Measurements from ENCODE around the gene DLGAP3.

Gene DLGAP3

GRCh38 chr1:34904236-34905097 lies 25.0 kb downstream of the DLGAP3 start:
- no peak for DNase-seq (ENCODE audit: low read depth in 2 of 2)

DNA sequence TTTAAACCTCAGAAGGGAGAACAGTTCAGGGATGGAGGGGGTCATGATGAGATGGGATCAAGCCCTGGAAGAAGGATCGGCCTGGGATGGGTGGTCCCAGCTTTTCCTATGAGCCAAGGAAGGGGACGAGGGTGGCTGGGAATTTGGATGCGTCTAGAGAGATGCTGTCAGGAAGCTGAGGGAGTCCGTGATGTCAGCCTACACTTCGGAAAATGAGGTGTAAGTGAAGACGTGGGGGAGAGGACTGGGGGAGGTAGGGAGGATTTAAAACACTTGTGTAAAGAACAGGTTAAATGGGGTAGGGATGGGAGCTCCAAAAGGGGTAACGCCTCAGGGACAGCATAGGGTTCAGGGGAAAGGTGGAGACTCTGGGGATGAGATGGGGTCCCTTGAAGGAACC lies 27.5 kb downstream of the DLGAP3 start:
- DNase-seq (ENCODE audit: low read depth in 2 of 2), result no peak

- DNase-seq (ENCODE audit: low read depth in 2 of 2), result no peak
These were observed 28.5 kb downstream of the DLGAP3 start for GRCh38 chr1:34900775-34901502.

DNA sequence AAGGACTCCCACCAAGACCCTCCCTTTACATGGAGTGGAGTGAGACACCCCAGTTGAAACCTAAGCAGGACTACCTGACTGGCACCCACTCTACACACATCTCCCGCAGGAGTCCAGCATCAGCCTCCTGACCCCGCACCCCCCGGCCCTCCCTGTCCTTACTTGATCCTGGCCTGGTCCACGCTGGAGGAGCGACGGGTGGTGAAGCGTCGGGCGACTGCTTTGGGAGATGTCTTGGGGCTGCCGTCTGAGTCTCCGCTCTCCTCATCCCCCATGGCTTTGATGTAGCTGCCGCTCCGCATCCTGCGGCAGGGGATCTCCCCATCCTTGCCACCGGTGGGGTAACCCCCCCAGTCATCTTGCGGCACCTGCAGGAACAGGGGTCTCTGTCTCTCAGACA lies 29.5 kb downstream of the DLGAP3 start:
- DNase-seq (ENCODE audit: low read depth in 2 of 2), result no peak

- DNase-seq (ENCODE audit: low read depth in 2 of 2), result no peak
These were observed 30.0 kb downstream of the DLGAP3 start for GRCh38 chr1:34899471-34899870.

- DNase-seq (ENCODE audit: low read depth in 2 of 2), result no peak
These were observed 31.1 kb downstream of the DLGAP3 start for GRCh38 chr1:34898330-34898761.

GRCh38 chr1:34896612-34897011 lies 32.8 kb downstream of the DLGAP3 start:
- DNase-seq (ENCODE audit: low read depth in 2 of 2), result no peak

- no peak for DNase-seq (ENCODE audit: low read depth in 2 of 2)
These were observed 39.7 kb downstream of the DLGAP3 start for GRCh38 chr1:34889705-34890104.

DNA sequence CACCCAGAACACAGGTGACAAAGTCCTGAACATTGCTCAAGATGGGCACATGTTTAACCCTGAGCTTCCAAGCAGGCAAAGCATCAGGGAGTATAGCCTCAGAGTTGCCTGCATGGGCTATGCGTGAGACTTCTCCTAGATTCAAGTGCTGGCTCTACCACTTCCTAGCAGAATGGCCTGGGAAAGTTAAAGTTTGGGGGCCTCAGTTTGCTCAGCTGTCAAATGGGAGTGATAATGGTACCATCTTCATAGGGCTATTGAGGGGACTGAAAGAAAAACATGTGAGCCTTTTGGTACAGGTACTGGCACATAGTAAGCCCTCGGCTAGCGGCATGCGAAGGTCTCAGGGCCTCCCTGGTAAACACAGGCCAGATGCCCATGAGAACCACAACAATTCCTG lies 41.9 kb downstream of the DLGAP3 start:
- no peak for DNase-seq (ENCODE audit: low read depth in 2 of 2)

- DNase-seq (ENCODE audit: low read depth in 2 of 2), result peak; percentile 41 to 62
These were observed 43.8 kb downstream of the DLGAP3 start for GRCh38 chr1:34885405-34886247.

GRCh38 chr1:34884961-34885360 lies 44.5 kb downstream of the DLGAP3 start:
- no peak for DNase-seq (ENCODE audit: low read depth in 2 of 2)

DNA sequence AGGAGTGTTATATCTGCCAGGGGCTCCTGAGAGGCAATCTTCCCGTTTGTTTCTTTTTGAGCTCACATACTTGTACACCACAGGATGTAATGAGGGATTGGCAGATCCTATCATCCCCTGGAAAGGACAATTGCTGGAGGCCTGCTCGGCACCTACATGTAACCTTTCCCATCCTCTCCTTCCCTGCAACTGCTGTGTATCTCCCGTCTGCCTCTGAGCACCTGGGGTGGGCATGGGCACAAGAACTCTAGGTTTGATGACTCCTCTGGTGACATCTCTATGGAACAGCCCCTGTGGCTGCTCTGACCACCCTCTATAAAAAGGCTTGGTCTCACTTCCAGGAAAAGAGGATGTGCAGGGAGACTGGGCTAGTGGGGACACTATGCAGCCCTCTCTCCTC lies 44.9 kb downstream of the DLGAP3 start:
- no peak for DNase-seq (ENCODE audit: low read depth in 2 of 2)

GRCh38 chr1:34879230-34879629 lies 50.2 kb downstream of the DLGAP3 start:
- no peak for DNase-seq (ENCODE audit: low read depth in 2 of 2)

- no peak for DNase-seq (ENCODE audit: low read depth in 2 of 2)
These were observed 53.0 kb downstream of the DLGAP3 start for GRCh38 chr1:34876406-34876805.

DNA sequence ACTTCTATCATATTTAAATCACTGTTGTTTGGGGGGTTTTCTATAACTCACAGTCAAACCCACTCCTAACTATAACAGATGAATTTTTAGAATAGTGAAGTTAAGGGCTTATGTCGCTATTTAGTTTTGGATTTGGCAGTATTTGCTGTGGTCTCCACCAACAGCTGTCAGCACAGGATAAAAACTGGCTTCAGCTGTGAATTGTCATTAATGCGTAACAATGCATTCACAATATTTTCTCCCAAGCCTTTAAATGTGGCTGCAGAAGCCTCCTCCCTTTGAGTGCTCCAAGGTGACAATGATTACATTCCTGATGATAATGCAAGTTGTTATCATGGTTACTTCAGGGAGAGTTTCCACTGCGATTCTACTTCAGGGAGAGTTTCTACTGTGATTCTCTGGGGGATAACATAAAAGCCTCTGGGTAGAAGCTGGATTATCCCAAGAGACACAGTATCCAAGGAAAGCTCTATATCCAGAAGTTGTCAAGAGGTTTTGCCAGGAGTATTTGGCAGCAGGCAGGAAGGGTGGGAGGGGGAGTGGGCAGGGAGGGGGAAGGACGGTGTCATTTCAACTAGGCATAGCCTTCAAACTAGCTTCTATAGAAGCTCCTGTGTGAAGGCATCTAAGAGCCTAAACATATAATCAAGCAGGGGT lies 55.0 kb downstream of the DLGAP3 start:
- DNase-seq (ENCODE audit: low read depth in 2 of 2), result no peak

DNA sequence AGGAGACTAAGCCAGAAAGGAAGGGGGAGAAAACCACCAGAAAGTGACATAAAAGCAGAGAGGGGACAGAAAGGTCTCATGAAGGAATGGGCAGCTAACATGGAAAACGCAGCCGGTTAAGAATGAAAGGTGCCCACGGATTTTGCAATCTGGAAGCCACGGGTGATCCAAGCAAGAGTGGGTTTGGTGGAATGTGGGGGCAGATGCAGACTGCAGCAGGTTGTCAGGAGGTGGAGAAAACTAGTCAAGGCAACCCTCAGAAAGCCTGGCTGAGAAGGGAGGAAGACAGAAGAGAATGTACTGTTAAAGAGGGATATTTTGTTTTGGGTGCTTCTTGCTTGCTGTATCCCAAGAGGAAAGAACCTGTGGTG lies 57.3 kb downstream of the DLGAP3 start:
- DNase-seq (ENCODE audit: low read depth in 2 of 2), result no peak

DNA sequence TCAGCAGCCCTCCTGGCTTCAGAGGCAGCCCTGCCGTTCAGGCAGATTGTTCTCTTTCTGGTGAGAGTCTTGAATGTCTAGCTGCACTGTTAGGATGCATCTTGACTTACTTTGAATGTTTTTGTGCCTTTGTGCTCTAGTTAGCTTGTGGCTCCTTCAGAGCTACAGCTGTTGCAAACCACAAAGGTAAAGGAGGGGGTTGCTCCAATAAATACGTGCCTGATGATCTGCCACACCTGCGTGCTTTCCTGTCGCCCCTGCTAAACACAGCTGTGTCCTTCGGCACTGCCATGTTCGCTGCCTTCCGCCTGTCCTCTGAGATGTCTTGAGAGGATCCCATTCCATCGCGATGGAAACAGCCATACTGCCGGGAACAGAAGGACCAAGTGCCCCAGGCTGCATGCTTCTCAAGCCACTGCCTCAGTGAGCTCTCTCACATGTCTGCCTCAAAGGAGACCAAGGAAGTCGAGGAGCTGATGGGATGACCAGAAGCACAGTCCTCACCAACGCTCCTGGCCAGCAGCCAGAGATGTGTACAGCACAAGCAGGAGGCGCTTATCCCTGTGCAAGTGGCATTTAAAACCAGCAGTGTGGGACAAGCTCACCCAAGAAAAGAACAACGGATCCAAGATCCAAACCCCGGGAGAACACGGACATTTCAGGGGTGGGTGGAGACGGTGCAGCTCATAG lies 57.9 kb downstream of the DLGAP3 start:
- DNase-seq (ENCODE audit: low read depth in 2 of 2), result no peak

DNA sequence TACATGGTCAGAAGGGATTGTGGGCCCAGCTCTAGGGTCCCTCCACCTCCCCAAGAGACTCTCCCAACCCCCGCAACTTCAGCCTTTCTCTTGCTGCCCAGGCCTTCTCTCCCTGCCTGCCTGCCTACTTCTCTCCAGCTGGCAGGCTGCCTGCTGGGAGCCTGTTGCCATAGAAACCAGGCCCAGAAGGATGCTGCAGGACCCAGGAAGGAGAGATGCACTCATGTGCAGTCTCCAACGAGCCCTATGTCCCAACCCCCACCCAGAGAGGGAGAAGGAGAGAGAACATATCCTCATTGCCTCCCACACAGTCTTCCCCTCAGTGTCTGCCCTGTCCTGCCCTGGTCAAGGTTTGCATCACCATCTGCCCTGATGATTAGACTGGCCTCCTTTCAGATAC lies 59.1 kb downstream of the DLGAP3 start:
- no peak for DNase-seq (ENCODE audit: low read depth in 2 of 2)

DNA sequence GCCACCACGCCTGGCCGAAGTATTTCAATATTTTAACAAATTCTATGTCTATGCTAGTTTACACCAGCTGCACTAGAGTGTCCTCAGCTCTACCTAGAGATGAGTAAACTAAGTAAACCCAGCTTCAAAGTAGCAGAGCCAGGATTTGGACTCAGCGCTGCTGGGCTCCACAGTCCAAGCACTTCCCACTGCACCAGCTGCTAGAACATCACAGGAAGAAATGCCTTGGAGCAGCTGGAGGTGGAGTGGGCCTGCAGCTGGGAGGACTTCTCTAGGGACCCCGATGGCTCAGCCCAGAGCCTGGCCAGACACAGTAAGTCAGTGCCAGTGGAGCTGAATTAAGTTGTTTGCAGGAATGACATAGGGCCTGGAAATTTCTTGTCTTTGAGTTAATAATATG lies 59.7 kb downstream of the DLGAP3 start:
- no peak for DNase-seq (ENCODE audit: low read depth in 2 of 2)

- DNase-seq (ENCODE audit: low read depth in 2 of 2), result no peak
These were observed 61.0 kb downstream of the DLGAP3 start for GRCh38 chr1:34868230-34869049.
